Skeletal muscle tissue (tissue), 4 donors: Measurements from ENCODE around the gene S100A8. TPM values are rescaled to one million over a fixed set of nuclear protein-coding genes. Genes with fewer than 3 reads are reported as not detected.

ENCODE experiments used
- H3K27ac ChIP-seq: one replicate; pipeline ENCODE4 v1.7.0; 2013; ENCODE audit warnings: mild to moderate bottlenecking, low read depth, low read length, inconsistent platforms
- H3K27me3 ChIP-seq, 3 donors: one replicate each; pipeline ENCODE4 v1.7.0; 2013; ENCODE audit warnings: low read length in 3 of 3; ENCODE audit not compliant: control insufficient read depth in 3 of 3, insufficient read depth in 3 of 3
- H3K36me3 ChIP-seq, 3 donors: one replicate each; pipeline ENCODE4 v1.7.0; 2013; ENCODE audit warnings: low read length in 3 of 3; ENCODE audit not compliant: control insufficient read depth in 3 of 3, insufficient read depth in 3 of 3
- H3K4me1 ChIP-seq, 3 donors: one replicate each; pipeline ENCODE4 v1.7.0; 2013; ENCODE audit warnings: low read length in 3 of 3, mild to moderate bottlenecking in 3 of 3; ENCODE audit not compliant: control insufficient read depth in 3 of 3, insufficient read depth in 3 of 3
- H3K4me3 ChIP-seq, 3 donors: one replicate each; pipeline ENCODE4 v1.7.0; 2013; ENCODE audit warnings: low read length in 3 of 3
- H3K9ac ChIP-seq, 3 donors: one replicate each; pipeline ENCODE4 v1.7.0; 2013; ENCODE audit warnings: low read length in 3 of 3, mild to moderate bottlenecking in 3 of 3, moderate library complexity in 2 of 3, low read depth in 1 of 3
- H3K9me3 ChIP-seq, 3 donors: one replicate each; pipeline ENCODE4 v1.7.0; 2013; ENCODE audit warnings: low read length in 3 of 3; ENCODE audit not compliant: control insufficient read depth in 3 of 3
- total RNA-seq: library from RNA; depleted of rRNA; stranded (reverse); fragments of >200 nt; gene quantifications from one replicate; pipeline ENCODE4 v1.2.3, GENCODE V29; 2014
- donor health status: Osteomylitis.

The S100A8 gene
- total RNA-seq, 1 donor from 2014 or later, result 67.3 TPM

DNA sequence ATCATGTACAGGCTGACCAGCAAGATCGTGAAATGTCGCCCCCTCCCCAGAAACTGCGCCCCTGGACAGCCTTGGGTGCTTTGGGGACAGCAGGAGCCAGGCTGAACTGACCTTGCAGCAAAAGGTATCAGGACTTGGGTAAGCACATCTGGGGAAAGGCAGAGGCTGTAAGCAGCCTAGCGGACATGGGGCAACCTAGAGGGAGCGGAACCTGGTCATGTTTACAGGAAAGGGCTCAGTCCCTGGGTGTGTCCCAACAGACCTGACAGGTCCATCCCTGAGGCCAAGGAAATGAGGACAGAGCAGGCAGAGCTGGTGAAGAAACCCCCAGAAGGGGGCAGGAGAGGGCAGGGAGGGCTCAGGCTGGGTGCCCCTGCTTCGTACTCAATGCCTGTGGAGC lies 3.1 kb upstream of the S100A8 start:
- no peaks in the 10 kb centered on the region for H3K9me3 ChIP-seq
- H3K4me3 ChIP-seq, result no peak overlapping the region
- peaks cover 5 to 22% (median 19%) of the 10 kb centered on the region in 3 donors for H3K4me1 ChIP-seq
- H3K9ac ChIP-seq, result no peak overlapping the region
- H3K36me3 ChIP-seq, result no peaks in the 10 kb centered on the region
- peaks cover 4 to 6% (median 4%) of the 10 kb centered on the region in 3 donors for H3K27me3 ChIP-seq
- no peak overlapping the region for H3K27ac ChIP-seq

DNA sequence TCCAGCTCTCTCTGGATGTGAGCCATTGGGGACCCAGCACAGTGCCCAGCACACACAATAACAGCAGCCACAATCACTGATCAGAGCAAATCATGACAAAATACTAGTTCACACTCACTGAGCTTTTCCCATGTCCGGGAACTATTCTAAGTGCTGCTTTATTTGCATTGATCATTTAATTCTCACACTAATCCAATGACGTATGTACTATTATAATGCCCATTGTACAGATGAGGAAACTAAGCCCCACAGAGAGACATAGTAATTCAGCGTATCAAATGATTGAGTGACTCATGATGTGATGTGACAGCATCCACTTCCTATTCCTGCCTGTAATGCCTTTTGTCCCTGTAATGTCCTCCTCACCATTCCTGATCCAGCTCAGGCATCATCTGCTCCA lies 1.9 kb upstream of the S100A8 start:
- Histone ChIP-seq H3K4me1 (peaks cover 5 to 22% (median 19%) of the 10 kb centered on the region in 3 donors), H3K27me3 (peaks cover 3 to 4% (median 4%) of the 10 kb centered on the region in 3 donors), H3K27ac (no peak overlapping the region), H3K36me3 (no peaks in the 10 kb centered on the region), H3K9me3 (no peaks in the 10 kb centered on the region), H3K9ac (no peak overlapping the region), H3K4me3 (no peak overlapping the region)

DNA sequence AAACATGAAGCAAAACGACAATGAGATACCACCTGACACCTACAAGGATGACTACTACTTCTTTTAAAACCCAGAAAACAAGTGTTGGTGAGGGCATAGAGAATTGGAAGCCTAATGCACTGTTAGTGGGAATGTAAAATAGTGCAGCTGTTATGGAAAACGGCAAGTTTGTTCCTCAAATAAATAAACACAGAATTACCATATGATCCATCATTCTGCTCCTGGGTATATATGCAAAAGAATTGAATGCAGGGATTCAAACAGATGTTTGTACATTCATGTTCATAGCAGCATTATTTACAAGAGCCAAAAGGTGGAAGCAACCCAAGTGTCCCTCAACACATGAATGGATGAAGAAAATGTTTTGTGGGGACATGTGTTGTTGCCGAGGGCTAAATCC lies 1.4 kb upstream of the S100A8 start:
- no peaks in the 10 kb centered on the region for H3K36me3 ChIP-seq
- peaks cover 3 to 4% (median 4%) of the 10 kb centered on the region in 3 donors for H3K27me3 ChIP-seq
- H3K4me1 ChIP-seq, result peaks cover 5 to 22% (median 19%) of the 10 kb centered on the region in 3 donors
- H3K9ac ChIP-seq, result no peak overlapping the region
- no peak overlapping the region for H3K27ac ChIP-seq
- H3K4me3 ChIP-seq, result no peak overlapping the region
- H3K9me3 ChIP-seq, result no peaks in the 10 kb centered on the region

DNA sequence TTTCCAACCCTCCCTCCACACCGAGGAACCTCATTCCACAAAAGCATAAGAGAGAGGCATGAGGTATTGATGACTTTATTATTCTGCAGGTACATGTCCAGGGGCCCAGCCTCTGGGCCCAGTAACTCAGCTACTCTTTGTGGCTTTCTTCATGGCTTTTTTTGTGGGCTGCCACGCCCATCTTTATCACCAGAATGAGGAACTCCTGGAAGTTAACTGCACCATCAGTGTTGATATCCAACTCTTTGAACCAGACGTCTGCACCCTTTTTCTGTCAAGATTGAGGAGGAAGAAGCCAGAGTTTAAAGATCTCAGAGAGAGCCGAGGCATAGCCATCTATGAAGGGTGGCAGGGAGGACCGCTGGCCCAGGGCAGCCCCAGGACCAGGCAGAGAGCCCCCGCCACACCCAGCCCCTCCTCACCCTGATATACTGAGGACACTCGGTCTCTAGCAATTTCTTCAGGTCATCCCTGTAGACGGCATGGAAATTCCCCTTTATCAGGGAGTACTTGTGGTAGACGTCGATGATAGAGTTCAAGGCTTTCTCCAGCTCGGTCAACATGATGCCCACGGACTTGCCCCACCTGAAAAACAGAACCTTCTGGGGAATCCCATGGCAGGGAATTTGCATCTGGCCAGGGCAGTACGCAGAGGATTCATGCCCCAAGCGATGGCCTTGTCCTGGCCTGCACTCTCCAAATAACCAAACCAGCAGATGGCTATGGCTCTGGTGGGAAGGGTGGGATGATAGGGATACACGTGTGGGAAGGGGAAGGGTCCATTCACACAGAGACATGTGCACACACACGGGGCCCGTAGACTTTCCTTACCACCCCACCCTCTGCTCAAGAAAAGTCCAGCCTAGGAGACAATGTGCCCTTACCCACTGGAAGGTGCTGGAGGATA lies 647 bp downstream of the S100A8 start:
- H3K27me3 ChIP-seq, result peaks cover 0 to 4% (median 2%) of the 10 kb centered on the region in 3 donors
- no peaks in the 10 kb centered on the region for H3K9me3 ChIP-seq
- H3K27ac ChIP-seq, result no peak overlapping the region
- no peaks in the 10 kb centered on the region for H3K36me3 ChIP-seq
- H3K9ac ChIP-seq, result no peak overlapping the region
- H3K4me3 ChIP-seq, result no peak overlapping the region
- H3K4me1 ChIP-seq, result peaks cover 5 to 19% (median 17%) of the 10 kb centered on the region in 3 donors

DNA sequence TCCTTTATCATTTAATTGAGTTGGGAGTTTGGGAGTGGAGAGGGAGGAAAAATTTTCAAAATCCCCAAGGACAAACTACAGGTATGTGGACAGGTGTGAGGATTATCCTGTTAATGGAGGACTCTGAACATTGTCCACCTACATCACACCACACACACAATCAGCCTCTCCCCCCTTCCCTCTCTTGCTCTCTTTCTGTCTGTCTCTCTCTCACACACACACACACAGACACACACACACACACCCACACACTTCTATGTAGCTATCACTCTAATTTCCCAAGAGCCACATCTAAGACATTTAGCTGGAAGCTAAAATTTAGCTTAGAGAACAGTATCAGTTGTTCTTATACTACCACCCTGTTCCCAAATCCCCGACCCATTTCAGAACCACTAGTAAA lies 1.5 kb downstream of the S100A8 start:
- H3K27me3 ChIP-seq, result peaks cover 0 to 4% (median under 1%) of the 10 kb centered on the region in 3 donors
- H3K27ac ChIP-seq, result no peak overlapping the region
- no peaks in the 10 kb centered on the region for H3K9me3 ChIP-seq
- no peaks in the 10 kb centered on the region for H3K36me3 ChIP-seq
- H3K4me3 ChIP-seq, result no peak overlapping the region
- H3K9ac ChIP-seq, result no peak overlapping the region
- peaks cover 5 to 14% (median 12%) of the 10 kb centered on the region in 3 donors for H3K4me1 ChIP-seq

DNA sequence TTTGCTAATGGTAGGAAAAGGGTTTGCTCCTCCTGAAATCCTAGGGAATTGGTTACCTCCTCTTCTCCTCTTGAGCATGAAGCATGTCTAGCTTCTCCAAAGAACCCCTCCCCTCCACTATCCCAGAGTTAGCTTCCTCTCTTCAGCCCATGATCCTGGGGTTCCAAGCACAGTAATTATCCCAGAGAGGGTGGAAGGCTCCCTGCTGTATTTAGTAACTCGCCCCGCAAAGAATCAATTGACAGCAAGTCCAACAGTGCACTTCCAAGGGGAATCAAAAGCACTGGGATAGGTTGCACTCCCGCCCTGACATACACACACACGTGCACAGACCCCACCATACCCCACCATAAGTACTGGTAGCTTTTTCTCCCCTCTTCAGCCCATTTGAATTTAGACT lies 3.1 kb downstream of the S100A8 start:
- Histone ChIP-seq H3K9ac (no peak overlapping the region), H3K4me1 (peaks cover 5 to 14% (median 12%) of the 10 kb centered on the region in 3 donors), H3K9me3 (no peaks in the 10 kb centered on the region), H3K36me3 (no peaks in the 10 kb centered on the region), H3K27me3 (no peaks in the 10 kb centered on the region), H3K27ac (no peak overlapping the region), H3K4me3 (no peak overlapping the region)

DNA sequence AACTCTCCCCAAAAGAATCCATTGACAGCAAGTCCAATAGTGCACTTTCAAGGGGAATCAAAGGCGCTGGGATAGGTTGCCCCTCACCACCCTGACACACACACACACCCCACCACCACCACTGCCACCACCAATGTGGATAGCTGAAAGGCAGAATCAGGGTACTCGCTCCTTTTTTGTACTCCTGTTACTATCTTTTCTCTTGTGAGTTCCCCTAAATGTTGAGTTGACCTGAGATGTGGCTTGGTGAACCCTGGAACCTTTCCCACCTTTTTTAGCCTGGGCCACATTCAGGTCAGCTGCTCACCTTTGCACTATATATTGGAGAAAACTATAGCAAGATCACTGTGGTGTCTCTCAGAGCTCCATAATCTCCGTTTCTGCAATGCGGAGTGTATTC lies 3.9 kb downstream of the S100A8 start:
- Histone ChIP-seq H3K27me3 (no peaks in the 10 kb centered on the region), H3K9ac (no peak overlapping the region), H3K9me3 (no peaks in the 10 kb centered on the region), H3K27ac (peak overlapping the region; percentile 37), H3K4me1 (peaks cover 5 to 14% (median 12%) of the 10 kb centered on the region in 3 donors), H3K4me3 (no peak overlapping the region), H3K36me3 (no peaks in the 10 kb centered on the region)

DNA sequence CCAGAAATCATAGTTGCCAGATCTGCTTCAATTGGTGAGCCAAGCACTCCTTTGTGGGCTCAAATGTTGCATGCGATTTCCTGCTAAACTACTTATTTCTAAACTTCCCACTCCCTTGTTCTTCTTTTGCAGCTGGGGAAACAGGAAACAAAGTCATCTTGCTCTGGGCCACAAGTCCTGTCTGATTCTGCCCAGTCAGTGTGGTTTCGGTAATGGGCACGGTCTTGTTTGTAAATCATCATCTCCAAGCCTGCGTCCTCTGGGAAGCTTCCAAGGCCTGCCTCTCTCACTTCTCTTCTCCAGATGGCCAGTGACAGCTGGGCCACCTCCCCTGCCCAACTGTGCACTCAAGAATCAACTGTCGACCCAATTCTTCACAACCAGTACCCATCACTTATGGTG lies 4.4 kb downstream of the S100A8 start:
- H3K9ac ChIP-seq, result no peak overlapping the region
- H3K27me3 ChIP-seq, result no peaks in the 10 kb centered on the region
- H3K27ac ChIP-seq, result peak overlapping the region; percentile 37
- peaks cover 0 to 3% (median 0%) of the 10 kb centered on the region in 3 donors for H3K9me3 ChIP-seq
- H3K4me3 ChIP-seq, result no peak overlapping the region
- H3K36me3 ChIP-seq, result no peaks in the 10 kb centered on the region
- H3K4me1 ChIP-seq, result peaks cover 3 to 12% (median 10%) of the 10 kb centered on the region in 3 donors

DNA sequence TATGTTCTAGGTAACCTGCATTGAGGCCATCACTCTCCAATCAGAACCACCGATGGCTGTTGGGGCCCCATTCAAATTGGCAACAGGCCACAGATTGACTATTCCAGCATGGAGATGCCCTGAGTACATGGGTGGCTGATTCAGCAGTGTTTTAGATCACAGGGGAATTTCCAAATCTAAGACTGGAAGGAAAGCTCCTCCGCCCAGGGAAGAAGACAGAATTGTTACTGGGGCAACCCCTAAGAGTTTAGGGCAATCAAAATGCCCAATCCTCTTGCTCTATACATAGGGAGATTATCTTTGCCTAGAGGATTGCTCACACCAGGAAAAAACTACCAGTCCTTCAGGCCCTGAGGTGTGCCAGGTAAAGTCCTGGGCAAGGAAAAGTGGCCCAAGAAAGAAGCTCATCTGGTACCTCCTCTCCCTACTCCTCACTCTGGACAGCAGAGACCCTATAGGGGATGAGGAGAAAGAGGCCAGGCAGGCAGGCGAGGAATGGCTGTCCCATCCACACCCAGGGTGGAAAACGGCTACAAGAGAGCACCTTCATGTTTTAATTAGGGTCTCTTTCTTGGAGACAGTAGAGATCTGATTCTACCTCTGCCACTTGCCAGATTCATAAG lies 5.8 kb downstream of the S100A8 start:
- Histone ChIP-seq H3K36me3 (no peaks in the 10 kb centered on the region), H3K9ac (no peak overlapping the region), H3K4me1 (no peaks in the 10 kb centered on the region), H3K4me3 (no peak overlapping the region), H3K27me3 (no peaks in the 10 kb centered on the region), H3K9me3 (peaks cover 0 to 4% (median 2%) of the 10 kb centered on the region in 3 donors), H3K27ac (no peak overlapping the region)

DNA sequence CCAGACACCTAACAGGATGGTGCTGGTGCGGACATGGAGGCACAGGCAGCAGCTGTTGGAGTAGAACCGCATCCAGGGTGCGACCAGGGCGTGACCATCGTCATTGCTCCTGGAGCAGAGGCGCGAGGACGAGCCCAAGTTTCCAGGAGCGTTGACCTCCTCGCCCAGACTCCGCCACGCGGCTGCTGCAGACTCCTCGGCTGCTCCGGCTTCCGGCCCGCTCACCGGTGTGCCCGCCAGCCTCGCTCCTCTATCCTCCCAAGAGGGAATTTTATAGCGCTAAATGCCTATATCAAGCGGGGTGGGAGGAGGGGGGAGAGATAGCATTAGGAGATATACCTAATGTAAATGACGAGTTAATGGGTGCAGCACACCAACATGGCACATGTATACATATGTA lies 10.2 kb downstream of the S100A8 start:
- Histone ChIP-seq H3K36me3 (no peaks in the 10 kb centered on the region), H3K4me3 (no peak overlapping the region), H3K9ac (no peak overlapping the region), H3K27me3 (no peaks in the 10 kb centered on the region), H3K27ac (no peak overlapping the region), H3K4me1 (no peaks in the 10 kb centered on the region), H3K9me3 (peaks cover 0 to 4% (median 2%) of the 10 kb centered on the region in 3 donors)
